Smooth muscle cell (in vitro differentiated cells): ENCODE measurements around the gene METTL16. TPM values are rescaled to one million over a fixed set of nuclear protein-coding genes. Genes with fewer than 3 reads are reported as not detected.

Source experiments
- DNase-seq: peaks from one replicate; lab custom pipeline; 2025; ENCODE audit not compliant: unreplicated experiment; lab: John Stamatoyannopoulos, UW
- H2AFZ ChIP-seq: fragments of 200-600 bp; sonication (generic); 2 replicates; pipeline ENCODE4 v1.6.0; 2016; ENCODE audit warnings: antibody characterized with exemption, low read depth, mild to moderate bottlenecking
- H3F3A ChIP-seq: fragments of 200-600 bp; sonication (generic); 2 replicates; pipeline ENCODE4 v1.6.0; 2017; ENCODE audit warnings: antibody characterized with exemption, low read depth
- H3K27ac ChIP-seq: fragments of 200-600 bp; sonication (generic); 2 replicates; pipeline ENCODE4 v1.5.1; 2016; ENCODE audit warnings: low read depth, mild to moderate bottlenecking
- H3K27me3 ChIP-seq: fragments of 200-600 bp; sonication (generic); 2 replicates; pipeline ENCODE4 v1.6.1; 2016; ENCODE audit warnings: low read depth, mild to moderate bottlenecking
- H3K36me3 ChIP-seq: fragments of 200-600 bp; sonication (generic); 2 replicates; pipeline ENCODE4 v1.5.1; 2016; ENCODE audit warnings: low read depth
- H3K4me1 ChIP-seq: fragments of 200-600 bp; sonication (generic); 2 replicates; pipeline ENCODE4 v1.5.1; 2016; ENCODE audit warnings: low read depth
- H3K4me2 ChIP-seq: fragments of 200-600 bp; sonication (generic); 2 replicates; pipeline ENCODE4 v1.6.0; 2016; ENCODE audit warnings: mild to moderate bottlenecking
- H3K4me3 ChIP-seq: fragments of 200-600 bp; sonication (generic); 2 replicates; pipeline ENCODE4 v1.5.1; 2016; ENCODE audit warnings: mild to moderate bottlenecking
- H3K79me2 ChIP-seq: fragments of 200-600 bp; sonication (generic); 2 replicates; pipeline ENCODE4 v1.6.0; 2016; ENCODE audit warnings: low read depth, mild to moderate bottlenecking
- H3K9ac ChIP-seq: fragments of 200-600 bp; sonication (generic); 2 replicates; pipeline ENCODE4 v1.6.0; 2016; ENCODE audit warnings: low read depth
- H3K9me3 ChIP-seq: fragments of 200-600 bp; sonication (generic); replicated peaks from 2 replicates; pipeline ENCODE4 v1.5.1; 2016; ENCODE audit warnings: low read depth
- H4K20me1 ChIP-seq: fragments of 200-600 bp; sonication (generic); 2 replicates; pipeline ENCODE4 v1.6.0; 2016; ENCODE audit warnings: low read depth
- CTCF ChIP-seq: fragments of 200-600 bp; sonication (generic); IDR thresholded peaks from 2 replicates; pipeline ENCODE4 v1.5.1; 2017; ENCODE audit warnings: borderline replicate concordance, mild to moderate bottlenecking, antibody characterized with exemption; ENCODE audit not compliant: insufficient read depth, poor library complexity, severe bottlenecking
- WGBS: methylation state at CpG from one replicate; pipeline ENCODE4 v1.1.7; 2016; ENCODE audit warnings: low lambda C conversion rate; 5-methylcytosine and 5-hydroxymethylcytosine counted together
- polyA plus RNA-seq: library from polyadenylated mRNA; unstranded; fragments of >200 nt; fragmentation: Nextera tagmentation; extraction: Ambion mirVana; gene quantifications from 2 replicates; pipeline ENCODE4 v1.2.1, GENCODE V29; 2016
- total RNA-seq: library from RNA; depleted of rRNA; stranded (reverse); fragments of >200 nt; gene quantifications from 2 replicates; pipeline ENCODE4 v1.2.3, GENCODE V29; 2014

METTL16 gene
- total and polyA plus RNA-seq, 2 experiments from 2014 or later: 16.8 to 27.4 TPM

DNA sequence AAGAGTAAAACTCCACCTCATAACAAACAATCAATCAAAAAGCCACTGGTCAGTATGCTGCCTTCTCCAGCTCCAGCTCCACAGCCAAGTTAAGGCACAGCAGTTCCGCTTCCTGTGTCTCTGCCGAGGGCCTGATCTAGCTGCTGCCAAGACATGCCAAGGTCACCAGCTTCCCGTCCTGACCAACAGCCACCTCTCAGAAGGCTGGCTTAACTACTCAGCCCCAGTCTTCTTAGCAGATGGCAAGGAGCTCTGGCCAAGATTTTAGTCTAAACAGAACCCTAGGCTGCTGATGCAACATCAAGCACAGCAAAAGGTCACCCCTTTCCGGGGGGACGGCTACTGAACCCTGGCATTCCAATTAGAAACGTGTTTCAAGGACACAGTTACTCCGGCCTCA lies 93.1 kb downstream of the METTL16 start:
- 82% methylated on average over 7 of the region's 7 CpGs for WGBS
- Histone ChIP-seq H3K4me1 (peaks cover 6% of the 10 kb centered on the region), H3K4me3 (no peak overlapping the region), H3K27ac (no peak overlapping the region), H3K9me3 (no peaks in the 10 kb centered on the region), H3F3A (no peaks in the 10 kb centered on the region), H3K79me2 (no peaks in the 10 kb centered on the region), H4K20me1 (peaks cover 2% of the 10 kb centered on the region), H3K9ac (no peak overlapping the region), H3K27me3 (no peaks in the 10 kb centered on the region), H3K36me3 (no peaks in the 10 kb centered on the region), H3K4me2 (no peak overlapping the region), H2AFZ (no peak overlapping the region)
- no peak for DNase-seq
- TF ChIP-seq CTCF: no peak

DNA sequence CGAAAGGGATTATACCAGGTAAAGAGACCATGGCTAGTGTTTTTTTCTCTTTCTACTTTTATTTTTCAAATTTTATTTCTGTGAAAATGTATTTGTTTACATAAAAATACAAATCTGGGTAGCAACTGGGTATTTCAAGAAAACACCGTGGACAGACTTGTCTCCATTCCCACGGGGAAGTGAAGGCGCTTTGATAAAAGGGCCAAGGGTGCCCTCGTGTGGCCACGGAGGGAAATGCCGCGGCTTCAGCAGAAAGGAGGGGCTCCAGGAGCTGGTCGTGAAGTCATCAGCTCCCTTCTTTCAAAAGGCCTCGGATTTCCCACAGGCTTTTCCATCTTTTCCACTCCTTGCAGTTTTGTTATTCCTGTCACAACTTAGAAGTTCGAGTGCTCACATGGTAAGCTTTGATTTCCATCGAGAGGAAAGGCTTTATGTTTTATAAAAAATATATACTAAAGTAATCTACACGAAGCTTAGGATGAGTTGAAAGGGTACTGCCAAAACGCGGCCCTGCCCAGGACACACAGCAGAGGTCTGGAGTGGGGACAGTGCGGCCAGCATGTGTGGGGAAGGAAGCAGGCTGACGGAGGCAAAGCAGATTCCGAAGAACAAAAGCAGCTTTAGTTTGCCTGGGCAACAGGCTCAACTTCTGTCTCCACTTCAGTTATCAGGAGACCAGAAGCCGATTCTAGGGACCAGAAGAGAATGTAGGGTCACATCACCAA lies 95.5 kb downstream of the METTL16 start:
- H3K9me3 ChIP-seq: no peaks in the 10 kb centered on the region
- H3K27ac ChIP-seq: peak overlapping the region; percentile 13
- TF ChIP-seq CTCF: peak; percentile 99
- H3F3A ChIP-seq: no peaks in the 10 kb centered on the region
- H2AFZ ChIP-seq: no peak overlapping the region
- 36% methylated on average over 19 of the region's 19 CpGs for WGBS
- no peak overlapping the region for H3K4me2 ChIP-seq
- no peaks in the 10 kb centered on the region for H3K79me2 ChIP-seq
- H3K27me3 ChIP-seq: no peaks in the 10 kb centered on the region
- peaks cover 6% of the 10 kb centered on the region for H3K4me1 ChIP-seq
- DNase-seq: peak; percentile 82
- H3K4me3 ChIP-seq: no peak overlapping the region
- no peaks in the 10 kb centered on the region for H4K20me1 ChIP-seq
- no peaks in the 10 kb centered on the region for H3K36me3 ChIP-seq
- no peak overlapping the region for H3K9ac ChIP-seq

- WGBS: 90% methylated on average over 9 of the region's 9 CpGs
Measured at GRCh38 chr17:2415081-2415480, 96.6 kb downstream of the METTL16 start.

More at GRCh38 chr17:2415081-2415480, 96.6 kb downstream of the METTL16 start:
- Histone ChIP-seq H4K20me1 (no peaks in the 10 kb centered on the region), H3K27ac (no peak overlapping the region), H3K4me2 (no peak overlapping the region), H3K4me3 (no peak overlapping the region), H3K27me3 (no peaks in the 10 kb centered on the region), H3K9ac (no peak overlapping the region), H3K4me1 (peaks cover 6% of the 10 kb centered on the region), H3K9me3 (no peaks in the 10 kb centered on the region), H2AFZ (no peak overlapping the region), H3K36me3 (no peaks in the 10 kb centered on the region), H3K79me2 (no peaks in the 10 kb centered on the region), H3F3A (no peaks in the 10 kb centered on the region)
- no peak for DNase-seq
- no peak for TF ChIP-seq CTCF
